ENCODE measurements around the gene ZSWIM6.

ZSWIM6 gene

DNA sequence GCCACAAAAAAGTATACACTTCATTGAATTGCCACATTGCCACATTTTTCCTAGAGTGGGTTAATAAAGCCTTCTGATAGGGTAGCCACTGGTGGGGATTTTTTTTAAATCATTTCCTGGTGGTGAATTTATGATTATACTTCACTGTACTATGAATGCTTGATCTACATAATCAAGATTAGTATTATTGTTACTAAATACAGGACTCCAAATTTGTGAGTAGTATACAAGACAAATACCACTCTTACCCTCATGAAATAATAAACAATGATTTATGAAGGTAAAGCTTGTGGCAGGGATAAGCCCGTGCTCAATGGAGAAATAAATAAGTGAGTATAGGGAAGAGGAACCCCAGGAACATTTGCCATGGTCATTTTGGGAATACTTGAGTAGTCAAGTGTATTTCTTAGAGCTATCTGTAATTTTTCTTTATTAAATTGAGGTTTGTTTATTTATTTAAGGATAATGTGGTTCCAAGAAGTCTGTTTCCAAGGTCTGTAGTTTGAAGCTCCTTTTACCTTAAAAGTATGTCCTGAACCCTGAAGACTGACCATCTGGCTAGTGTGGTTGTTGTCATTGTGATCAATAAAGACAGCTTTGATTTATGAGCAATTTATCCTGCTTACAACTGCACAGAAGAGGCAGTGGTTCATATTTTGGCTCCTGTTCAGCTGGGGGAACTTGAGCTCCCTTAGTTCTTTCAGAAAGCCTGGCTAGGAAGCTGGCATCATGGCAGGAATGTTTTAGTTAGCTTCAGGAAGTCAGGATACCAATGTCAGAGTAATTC, 118.6 kb downstream of the ZSWIM6 start:
- DNase-seq = no peak

DNA sequence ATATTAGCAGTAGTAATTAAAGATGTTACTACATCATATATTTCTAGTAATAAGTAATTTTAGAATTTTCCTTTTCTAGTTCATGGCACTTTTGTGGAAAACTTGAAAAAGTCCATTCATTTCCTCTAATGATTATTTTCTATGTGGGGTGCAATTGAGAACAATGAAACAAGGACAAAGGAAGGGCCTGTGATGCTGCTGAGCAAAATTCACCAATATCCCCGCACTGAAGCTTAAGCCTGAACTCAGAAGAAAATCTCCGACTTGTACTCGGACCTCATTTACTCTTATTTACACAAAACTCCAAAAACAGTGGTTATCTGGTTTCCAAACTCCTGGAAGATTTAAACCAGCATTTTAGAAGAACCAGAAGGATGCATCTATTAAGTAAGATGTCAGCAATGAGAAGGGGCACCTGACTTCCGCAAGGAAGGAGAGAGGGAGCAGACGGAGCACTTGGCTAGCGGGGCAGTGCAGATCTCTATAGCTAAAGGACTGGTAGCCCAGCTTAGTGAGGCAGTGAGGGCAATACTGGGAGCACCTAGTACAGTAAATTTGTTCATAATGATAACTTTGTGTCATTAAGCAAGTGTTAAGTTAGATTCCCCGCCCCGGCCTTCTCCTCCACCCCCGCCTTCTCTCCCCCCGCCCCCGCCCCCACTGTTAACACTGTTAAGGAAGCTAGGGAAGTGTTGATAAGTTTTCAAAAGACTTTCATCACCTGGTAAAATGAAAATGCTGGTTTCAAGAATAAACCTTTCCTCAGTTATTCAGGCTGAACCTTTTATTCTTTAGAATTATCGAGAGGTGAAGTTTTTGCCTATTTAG, 123.3 kb downstream of the ZSWIM6 start:
- DNase-seq = no peak

DNA sequence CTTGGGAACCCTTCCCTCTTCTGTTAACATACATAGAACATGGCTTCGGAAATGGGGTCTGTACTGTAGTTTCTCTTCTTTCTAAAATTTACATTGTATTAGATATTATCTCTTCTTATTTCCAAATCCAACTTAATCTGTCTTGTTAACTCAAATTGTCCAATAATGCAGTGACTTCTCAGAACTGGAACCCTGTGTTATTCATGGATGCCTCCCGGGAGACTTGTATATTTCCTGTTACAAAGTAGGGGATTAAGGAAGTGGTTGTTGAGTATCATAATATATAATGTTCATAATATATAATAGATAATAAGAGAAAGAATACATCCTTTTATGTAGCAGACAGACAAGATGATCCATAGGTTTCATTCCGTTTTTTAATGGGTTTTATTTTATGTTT, 128.4 kb downstream of the ZSWIM6 start:
- no peak for DNase-seq

DNA sequence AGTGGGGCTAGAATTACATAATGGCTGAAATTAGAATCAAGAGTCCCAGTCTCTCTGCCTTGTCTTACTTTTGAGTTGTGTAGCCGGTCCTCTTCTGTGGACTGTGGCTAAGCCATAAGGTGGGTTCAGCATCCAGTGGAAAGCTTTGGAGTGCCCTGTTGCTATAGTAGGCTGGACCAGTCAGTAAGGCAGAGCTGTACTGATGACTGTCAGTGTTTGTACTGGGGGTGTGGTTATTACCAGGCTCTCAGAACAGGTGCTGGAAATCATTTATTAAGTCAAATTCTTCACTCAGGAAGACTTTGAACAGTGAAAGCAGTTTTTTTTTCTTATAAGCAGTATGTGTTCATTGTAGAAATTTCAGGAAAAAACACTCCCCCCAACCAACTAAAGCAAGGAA, 129.4 kb downstream of the ZSWIM6 start:
- DNase-seq = no peak

DNA sequence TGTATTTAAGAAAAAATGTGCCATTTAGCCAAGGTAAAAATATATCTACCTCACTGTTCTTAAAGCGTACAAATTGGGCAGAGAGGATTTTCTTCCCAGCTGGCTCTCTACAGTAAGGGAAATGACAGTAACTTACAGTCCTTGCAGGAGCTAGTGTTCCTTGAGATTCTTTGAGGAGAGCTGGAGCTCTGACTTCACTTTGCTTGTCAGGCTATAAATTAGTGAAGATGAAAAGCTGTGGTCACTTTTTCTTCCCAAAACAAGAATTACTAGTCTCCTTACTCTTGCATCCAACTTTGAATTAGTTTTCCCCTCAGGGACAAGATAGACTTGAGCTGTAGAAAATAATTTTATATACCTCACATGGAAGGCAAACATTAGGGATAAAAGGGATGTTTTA, 129.9 kb downstream of the ZSWIM6 start:
- DNase-seq = no peak

DNA sequence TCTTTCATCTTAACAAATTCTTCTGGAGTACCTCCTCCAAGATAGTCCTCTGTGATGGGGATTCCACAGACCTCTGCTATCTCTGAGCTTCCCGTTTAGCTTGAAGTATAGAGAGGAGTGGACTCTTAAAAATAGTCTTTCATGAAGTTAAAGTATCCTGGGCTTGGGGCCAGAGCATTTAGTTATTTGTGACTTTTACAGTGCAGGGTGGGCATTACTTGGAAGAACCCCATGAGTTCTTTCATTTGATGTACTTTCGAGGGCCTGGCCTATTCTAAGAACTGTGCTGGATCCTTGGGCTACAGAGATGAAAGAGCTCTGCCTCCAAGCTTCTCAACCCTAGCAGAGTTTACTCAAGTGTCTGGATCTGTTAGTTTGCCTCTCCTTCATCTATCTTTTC, 131.5 kb downstream of the ZSWIM6 start:
- no peak for DNase-seq

DNA sequence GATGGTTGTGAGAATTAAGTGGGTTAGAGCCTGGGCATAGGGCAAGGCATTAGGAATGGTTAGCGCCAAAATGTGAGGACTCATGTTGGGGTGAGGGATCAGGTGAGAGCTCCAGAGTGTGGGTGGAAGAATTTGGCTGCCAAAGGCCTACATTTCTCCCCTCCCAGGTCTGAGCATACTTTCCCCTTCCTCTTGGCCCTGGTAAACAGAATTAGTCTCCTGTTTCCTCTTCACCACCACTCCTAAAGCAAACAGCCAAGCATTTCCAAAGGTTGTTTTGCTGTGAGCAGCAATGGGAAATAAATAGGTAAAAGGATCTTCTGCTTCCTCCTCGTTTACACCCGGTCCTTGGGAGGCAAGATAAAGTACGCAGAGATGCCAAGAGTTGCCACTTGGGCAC, 132.5 kb downstream of the ZSWIM6 start:
- DNase-seq = no peak

DNA sequence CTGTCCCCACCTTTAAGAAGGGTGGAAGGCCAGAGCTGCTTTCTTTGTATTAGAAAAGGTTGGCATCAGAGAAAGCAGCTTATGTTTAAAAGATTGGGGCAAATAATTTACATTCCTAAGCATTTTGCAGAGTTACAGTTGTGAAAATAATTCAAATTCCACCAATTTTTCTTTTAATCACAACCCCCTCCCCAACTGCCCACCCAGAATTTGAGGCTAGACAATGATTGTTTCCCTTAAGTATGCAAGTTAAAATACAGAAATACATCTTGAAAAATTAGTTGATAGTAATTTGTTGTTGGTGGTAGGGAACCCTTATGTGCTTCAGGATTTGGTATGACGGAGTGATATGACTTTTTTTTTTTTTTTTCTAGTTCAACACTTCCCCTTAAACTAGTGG, 133.0 kb downstream of the ZSWIM6 start:
- DNase-seq = no peak

DNA sequence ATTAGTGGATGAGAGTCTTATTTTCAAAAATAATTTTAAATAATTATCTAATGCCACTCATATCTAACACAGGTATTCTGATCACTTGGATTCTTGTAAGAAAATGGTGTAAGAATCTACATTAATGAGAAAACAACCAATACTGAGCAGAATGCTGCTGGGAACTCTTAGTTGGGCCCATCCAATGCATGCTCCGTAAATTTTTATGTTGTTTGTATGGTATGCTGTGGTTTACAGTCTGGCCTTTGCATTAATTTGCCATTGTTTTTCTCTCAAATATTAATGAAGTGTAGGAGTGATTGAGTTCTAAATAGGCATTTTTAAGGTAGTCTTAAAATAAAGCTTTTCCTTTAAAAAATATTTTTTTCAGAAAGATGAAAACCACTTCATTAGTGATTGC, 133.4 kb downstream of the ZSWIM6 start:
- no peak for DNase-seq

DNA sequence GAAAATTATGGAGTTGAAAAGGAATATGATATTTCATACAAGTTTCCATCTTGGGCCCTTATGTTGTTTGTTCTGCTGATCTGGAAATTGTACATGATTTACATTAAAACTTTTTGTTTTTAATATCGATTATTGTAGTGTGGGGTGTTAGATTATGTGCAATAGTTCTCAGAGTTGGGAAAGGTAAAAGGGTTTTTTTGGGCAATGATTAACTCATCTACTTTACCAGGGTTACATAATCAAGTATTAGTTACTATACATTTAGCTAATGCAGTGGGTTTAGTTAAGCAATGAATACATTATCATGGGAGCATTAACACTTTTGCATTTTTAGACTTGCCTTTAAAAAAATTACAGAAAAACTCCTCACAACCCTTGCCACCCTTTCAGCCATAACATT, 134.0 kb downstream of the ZSWIM6 start:
- DNase-seq = no peak

DNA sequence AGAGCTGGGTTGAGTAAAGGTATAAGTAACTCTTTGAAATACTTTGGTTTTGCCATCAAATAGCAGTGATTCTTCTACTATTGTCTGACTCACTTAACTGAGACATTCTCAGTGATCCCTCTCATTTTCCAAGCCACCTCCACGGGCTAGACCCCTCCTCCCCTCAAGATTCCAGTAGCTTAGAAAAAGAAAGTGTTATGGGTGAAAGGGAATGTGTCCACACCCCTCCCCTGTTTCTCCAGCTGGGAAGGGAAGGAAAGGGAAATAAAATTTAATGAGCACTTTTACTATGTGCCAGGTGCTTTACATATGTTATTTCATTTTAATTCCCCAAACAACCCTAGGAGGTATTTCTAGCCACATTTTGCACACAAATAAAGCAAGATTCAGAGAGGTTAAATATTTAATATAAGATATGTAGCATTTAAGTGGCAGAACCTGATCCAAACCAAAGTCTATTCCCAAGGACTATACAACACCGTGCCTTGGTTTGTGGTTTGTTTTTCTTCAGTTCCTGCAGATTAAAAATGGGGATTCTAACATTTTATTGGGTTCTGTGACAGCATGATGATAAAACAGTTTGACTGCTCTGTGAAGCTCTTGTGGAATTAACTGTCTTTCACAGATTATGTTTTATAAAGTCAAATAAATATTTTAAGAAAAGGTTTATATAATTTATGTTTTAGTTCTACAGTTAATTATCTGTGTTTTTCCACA, 135.9 kb downstream of the ZSWIM6 start:
- DNase-seq = no peak

DNA sequence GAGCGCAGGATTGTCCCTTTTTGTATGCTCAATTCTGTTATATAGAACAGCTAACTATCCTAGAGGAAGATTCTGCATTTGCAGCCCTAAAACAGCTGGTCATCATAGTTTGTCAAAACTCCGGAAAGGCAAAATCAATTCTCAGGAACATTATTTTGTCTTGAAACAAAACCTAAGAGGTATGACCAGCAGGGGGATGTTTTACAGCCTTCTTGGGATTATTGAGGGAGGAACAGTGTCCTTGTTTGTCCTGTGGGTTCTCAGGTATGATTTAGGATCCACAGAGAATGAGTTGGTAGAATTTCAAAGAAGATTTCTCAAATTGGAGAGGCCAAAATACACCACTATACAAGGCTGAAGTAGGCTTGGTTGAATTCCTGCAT, 136.4 kb downstream of the ZSWIM6 start:
- DNase-seq = no peak

DNA sequence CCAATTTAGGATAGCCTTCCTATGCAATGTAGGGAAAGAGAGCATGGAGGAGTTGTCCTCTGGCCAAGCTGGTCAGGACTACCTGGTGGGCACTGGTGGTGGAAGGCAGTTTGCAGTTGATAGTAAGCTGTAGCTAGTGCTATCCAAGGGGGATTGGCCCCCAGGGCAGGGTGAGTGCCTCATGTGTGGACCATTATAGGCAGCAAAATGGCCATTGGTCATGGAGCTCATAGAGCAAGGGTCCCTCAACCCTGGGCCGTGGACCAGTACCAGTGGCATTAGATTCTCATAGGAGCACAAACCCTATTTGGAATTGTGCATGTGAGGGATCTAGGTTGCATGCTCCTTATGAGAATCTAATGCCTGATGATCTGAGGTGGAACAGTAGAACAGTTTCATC, 139.3 kb downstream of the ZSWIM6 start:
- no peak for DNase-seq

DNA sequence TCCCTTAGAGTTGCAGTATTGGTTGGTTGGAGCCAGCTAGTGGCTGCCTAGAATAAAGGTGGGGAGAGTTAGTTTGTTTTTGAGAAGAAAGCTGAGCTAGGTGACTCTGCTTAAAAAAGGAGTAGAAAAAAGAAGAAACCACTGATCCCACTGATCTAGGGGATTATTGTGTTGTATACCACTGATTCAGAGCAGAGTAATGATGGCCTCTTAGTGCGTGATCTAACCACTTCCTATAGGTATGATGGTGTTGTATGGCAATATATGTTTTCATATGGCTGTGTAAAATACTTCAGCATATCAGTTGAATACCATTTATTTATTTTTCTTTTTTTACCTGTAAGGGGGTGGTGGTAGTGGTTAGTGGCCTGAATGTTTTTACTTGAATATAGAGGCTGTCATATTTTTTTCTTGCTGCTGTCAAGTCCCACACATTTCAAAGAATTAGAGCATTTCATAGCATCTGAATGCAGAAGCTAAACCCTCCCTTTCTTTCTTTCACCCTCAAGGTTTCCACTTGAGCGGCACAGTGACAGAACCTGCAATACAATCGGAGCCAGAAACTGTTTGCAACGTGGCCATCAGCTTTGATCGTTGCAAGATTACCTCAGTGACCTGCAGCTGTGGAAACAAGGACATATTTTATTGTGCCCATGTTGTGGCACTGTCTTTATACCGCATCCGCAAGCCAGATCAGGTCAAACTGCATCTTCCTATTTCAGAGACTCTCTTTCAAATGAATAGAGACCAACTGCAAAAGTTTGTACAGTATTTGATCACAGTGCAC, 140.3 kb downstream of the ZSWIM6 start:
- no peak for DNase-seq

DNA sequence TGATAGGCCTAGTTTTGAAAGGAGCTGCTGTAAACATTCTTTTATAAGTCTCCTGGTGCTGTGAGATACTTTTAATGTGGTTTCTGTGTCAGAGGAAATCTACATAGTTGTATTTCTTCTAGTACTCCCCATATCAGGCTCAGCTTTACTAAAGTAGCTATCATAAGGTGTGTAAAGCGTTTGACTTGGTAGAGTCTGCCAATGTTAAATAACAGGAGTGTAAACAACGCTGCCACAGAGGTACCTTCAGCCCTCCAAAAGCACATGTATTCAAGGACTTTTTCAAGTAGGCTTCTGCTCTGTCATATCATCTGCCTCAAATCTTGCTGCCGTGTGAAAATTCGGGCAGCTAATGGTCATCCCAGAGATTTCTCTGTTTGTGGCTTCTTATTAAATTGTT, 142.7 kb downstream of the ZSWIM6 start:
- no peak for DNase-seq

DNA sequence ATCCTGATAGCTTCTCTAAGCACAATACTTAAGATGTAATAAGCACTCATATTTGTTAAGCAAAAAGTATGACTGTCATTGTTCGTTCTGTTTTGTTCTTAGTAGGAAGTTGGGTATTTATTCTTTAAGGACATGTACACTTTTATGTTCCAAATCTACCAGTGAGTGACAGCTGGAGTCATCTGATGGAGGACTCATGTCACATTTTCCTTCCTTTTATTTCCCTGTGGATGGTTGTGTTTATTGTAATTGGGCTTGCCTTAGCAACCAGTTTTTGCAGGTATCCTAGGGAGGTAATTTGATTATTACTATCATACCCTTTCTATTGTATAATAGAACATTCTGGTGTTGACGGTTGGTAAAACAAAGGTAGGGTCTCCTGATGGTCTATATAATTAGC, 145.7 kb downstream of the ZSWIM6 start:
- no peak for DNase-seq

DNA sequence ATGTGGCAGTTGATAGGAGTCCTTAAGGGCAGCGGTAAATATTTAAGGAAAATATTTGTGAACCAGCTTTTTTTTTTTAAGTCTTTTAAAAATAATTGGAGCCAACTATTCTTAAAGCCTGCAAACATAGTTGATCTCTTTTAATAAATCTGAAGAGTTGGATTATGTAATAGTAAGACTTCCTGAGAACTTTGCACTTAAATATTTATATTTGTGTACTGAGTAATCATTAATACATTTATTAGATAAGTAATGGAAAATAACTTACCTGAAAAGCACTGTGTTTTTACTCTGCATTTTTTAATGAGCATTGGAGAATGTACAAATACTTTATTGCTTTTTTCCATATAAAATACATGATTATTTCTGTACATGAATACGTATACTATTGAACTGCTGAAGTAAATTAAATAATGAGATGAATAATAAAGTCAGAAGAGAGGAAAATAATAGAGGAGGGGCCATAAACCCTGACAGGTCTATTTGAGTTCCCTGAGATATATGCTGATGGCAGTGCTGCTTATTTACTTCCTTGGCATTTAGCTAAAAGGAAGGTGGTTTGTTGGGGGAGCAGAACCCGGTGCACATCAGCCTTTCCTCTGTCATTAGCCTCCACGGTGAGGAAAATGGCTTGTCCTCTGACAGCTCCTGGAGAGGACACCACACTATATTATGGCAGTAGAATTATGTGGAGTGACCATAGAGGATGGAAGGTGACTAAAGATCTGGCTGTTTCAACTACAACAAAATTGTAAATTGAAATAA, 148.0 kb downstream of the ZSWIM6 start:
- no peak for DNase-seq

DNA sequence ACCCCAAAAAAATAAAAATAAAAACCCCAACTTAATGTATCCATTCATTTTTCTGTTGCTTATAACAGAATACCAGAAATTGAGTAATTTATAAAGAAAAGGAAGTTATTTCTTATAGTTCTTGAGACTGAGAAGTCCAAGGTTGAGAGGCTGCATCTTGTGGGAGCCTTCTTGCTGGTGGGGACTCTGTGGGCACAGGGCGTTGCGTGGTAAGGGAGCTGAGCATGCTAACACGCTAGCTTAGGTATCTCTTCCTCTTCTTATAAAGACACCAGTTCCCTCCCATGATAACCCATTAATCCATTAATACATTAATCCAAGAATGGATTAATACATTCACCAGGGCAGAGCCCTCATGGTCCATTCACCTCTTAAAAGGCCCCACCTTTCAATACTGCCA, 150.9 kb downstream of the ZSWIM6 start:
- DNase-seq = no peak

DNA sequence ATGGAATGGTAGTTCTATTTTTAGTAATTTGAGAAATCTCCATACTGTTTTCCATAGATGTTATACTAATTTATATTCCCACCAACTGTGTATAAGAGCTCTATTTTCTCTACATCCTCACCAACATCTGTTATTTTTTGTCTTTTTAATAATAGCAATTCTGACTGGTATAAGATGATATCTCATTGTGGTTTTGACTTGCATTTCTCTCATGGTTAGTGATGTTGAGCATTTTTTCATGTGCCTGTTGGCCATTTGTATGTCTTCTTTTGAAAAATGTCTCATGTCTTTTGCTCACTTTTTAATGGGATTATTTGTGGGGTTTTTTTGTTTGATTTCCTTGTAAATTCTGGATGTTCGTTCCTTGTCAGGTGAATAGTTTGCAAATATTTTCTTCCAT, 154.4 kb downstream of the ZSWIM6 start:
- no peak for DNase-seq

DNA sequence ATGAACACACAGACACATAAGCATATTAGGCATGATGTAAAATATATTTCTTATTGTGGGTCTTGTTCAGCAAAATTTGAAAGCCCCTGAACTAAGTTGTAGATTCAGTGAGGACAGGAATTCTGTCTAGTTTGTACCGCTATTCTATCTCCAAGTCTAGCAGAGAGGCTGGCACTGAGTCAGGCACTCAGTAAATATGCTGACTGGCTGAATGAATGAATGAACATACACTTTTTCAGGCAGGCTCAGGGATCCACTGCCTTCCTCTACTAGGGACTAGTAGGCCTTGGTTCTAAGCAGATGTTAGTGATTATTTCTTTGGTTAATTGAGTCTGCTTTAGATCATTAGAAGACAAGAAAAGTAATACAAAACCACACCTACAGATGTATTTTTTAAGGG, 157.5 kb downstream of the ZSWIM6 start:
- no peak for DNase-seq

DNA sequence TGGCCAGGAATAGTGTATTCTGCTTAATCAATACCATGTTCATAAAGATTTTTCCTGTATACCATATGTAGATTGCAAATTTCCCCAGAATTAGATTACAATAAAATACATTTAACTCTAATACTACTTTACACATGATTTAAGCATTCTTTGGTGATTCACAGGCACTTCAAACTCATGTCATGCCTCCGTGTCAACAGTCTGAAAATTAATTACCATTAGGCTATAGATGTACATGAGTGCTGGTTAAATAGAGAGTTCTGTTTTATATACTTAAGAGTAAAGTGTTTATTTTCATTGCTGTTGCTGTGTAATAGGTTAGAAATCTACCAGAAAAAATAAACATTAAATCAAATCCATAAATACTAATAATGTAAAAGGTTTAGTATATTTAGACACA, 159.8 kb downstream of the ZSWIM6 start:
- DNase-seq = no peak

DNA sequence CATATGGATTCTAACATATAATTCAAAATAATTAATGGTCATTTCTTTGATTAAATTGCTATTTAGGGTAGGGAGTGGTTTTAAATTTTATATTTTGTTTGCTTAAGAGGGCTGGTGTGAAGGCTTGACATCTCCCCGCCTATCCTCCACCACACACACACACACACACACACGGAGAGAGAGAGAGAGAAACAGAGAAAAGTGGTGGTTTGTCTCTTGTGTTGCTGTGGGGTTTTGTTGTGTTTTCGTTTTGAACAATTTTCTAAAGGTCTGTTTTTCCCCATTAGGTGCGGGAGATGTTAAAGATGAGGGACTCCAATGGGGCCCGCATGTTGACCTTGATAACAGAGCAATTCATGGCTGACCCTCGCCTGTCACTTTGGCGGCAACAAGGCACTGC, 161.9 kb downstream of the ZSWIM6 start:
- DNase-seq = no peak

All from suppressor macrophage treated with lipopolysaccharide for 4 hours (primary cell).